GM23248 (cell line): Measurements from ENCODE around the gene PVALB.

ENCODE experiments used
- EZH2 ChIP-seq: fragments of 200-600 bp; sonication (generic); IDR thresholded peaks from 2 replicates; pipeline ENCODE4 v1.6.1; 2018; ENCODE audit warnings: antibody characterized with exemption, mild to moderate bottlenecking; ENCODE audit not compliant: insufficient read depth, poor library complexity, severe bottlenecking
- EZH2phosphoT487 ChIP-seq: fragments of 200-600 bp; sonication (generic); IDR thresholded peaks from 2 replicates; pipeline ENCODE4 v1.6.1; 2018; ENCODE audit warnings: antibody characterized with exemption, moderate library complexity, mild to moderate bottlenecking, low read depth; ENCODE audit not compliant: insufficient read depth

DNA sequence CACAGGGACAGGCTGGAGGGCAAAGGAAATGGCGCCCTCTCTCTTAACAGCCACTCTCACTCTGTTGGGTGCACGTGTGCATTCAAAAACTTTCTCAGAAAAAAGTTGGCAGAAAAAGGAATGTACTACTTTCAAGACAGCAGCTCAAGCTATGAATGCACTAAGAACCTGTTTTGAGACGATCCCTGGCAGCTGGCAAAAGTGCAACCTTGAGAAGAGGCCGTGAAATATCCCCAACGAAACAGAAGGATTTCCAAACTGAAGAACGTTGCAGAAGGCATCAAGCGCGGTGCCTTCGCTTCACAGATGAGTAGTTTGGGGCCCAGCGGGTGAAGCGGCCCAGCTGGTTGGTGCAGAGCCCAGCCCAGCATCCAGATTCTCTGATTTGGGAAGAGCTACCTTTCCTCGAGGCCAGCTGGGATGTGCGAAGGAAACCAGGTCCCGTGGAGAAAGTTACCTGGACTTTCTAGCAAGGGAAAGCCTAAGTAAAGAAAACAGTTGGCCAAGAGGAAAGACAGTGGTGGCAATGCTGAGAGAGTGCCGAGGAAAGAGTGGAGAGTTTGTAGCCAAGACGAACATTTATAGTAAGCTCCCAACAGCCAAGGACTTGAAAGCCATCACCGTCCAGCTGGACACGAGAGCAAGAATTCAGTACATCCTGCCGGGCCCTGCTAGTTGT is 57.2 kb downstream of the PVALB start:
- TF ChIP-seq EZH2: no peak
- no peak for TF ChIP-seq EZH2phosphoT487
